Activated CD8-positive, alpha-beta memory T cell treated with anti-CD3 and anti-CD28 coated beads, Interleukin-2, amount 50 U/mL, for 24 hours (primary cell): Measurements from ENCODE around the gene SMNDC1.
"Not testable (repeated sequence)": the region's sequence is repeated elsewhere in the genome, so short reads cannot be mapped to it uniquely, and the experiment has no call there.

Source experiments
- DNase-seq: peaks from one replicate; pipeline ENCODE4 v3.0.0-alpha.2; 2020; ENCODE audit errors: extremely low read depth

SMNDC1 gene

DNA sequence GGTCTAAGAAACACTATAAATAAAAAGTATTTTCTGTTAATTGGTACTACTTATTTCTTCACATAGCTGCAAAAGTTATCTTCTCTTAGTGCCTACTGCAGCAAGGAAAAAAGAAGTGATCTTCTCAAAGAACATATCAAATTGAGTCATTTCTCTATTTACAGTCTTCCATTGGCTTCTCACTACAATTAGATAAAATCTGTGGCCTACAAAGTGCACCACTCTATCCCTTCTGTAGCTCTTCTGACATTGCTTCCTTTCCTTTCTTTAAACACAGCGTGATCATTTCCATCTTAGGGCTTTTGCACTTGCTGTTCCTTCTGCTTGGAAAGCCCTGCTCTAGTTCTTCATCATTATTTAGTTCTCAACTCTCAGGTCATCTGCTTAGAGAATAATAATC, 52.6 kb downstream of the SMNDC1 start:
- DNase-seq, result no peak

DNA sequence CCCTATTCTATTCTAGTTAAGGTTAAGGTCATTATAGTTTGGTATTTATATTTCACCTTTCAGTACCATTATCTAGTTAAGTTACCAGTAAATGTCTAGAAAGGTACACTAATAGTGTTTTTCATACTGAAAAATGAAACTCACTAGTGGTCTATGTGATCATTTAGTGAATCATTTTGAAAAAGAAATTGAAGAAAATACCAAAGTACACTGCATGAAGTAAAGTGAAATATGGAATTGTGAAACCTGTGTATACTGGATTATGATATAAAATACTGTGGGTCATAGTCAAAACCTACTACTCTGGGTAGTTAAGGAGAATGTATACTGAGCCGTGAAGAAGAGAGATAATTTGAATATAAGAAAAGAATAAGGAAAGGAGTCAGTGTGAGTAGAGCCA, 53.3 kb downstream of the SMNDC1 start:
- DNase-seq, result not testable (repeated sequence)

DNA sequence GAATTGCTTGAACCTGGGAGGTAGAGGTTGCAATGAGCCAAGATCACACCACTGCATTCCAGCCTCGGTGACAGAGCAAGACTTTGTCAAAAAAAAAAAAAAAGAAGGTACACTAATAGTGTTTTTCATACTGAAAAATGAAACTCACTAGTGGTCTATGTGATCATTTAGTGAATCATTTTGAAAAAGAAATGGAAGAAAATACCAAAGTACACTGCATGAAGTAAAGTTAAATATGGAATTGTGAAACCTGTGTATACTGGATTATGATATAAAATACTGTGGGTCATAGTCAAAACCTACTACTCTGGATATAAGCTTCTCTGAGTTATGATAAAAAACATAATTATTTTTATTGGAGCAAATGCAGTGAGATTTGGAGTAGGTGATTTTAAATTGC, 55.2 kb downstream of the SMNDC1 start:
- not testable (repeated sequence) for DNase-seq

DNA sequence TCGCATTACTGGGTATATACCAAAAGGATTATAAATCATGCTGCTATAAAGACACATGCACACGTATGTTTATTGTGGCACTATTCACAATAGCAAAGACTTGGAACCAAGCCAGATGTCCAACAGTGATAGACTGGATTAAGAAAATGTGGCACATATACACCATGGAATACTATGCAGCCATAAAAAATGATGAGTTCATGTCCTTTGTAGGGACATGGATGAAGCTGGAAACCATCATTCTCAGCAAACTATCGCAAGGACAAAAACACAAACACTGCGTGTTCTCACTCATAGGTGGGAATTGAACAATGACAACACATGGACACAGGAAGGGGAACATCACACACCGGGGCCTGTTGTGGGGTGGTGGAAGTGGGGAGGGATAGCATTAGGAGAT, 56.9 kb downstream of the SMNDC1 start:
- not testable (repeated sequence) for DNase-seq

DNA sequence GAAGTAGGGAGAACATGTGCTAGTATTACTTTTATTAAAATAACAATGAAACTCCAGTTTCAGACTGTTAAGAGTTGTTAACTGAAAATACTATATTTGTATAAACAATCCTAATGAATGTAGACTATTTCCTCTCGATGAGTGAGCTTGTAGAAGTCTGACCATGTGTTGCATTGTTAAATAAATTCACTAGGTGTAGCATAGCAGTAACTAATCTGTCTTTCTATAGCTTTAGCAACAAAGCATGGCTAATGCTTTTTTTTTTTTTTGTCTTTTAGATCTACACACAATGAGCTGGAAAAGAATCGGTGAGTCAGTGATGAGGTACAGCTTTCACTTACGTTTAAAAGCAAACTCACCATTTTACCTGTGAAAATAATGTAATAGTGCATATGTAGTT, 60.2 kb downstream of the SMNDC1 start:
- no peak for DNase-seq

DNA sequence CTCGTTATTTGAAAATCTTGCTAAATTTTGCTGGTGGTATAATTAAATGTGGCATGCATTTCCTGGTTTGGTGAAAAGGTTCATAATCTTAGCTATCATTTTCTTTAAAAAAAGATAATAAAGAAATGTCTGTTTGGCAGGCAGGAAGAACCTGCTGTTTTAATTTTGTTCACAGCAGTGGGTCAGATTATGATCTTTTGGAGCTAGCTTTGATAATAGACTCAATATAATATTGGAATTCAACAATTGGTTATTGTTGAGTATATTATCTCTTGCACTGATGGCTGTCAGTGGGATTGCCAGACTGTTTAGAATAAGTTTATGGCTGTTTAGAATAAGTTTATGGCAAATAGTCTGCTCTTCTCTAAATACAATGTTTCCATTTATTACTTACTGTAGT, 62.2 kb downstream of the SMNDC1 start:
- no peak for DNase-seq

DNA sequence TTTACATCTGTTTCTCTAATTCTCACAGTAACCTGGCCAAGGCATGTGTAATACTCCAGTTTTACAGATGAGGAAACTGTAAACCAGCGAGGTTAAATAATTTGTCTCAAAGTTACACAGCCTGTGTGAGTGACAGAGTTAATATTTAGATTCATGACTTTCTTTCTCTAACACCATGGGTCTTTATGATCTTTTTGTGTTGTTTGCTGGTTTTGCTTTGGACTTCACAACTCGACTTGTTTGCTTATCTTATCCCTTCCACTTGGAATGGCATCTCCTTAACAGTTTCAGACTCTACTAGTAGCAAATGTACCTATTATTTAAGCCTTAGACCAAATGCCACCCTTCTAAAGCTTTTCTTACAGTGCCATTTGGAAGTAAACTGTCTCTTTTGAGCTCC, 62.9 kb downstream of the SMNDC1 start:
- no peak for DNase-seq

DNA sequence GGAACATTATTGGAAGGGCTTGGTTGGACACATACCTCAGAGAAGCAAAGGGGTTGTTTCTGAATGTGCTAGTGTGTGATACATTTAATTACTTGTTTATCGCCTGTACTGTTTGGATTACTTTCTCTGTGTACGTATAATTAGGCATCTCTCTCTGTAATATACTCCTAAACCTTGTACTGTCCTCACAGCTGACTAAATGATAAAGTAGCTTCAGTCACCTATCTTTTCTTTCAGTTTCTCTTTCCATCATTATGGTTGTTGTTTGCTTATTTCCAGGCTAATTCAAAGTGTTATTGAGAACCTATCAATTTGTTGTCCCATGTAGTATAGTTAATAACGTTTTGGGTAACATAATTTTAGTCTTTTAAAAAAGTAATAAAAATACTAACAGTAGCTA, 63.3 kb downstream of the SMNDC1 start:
- no peak for DNase-seq
